CD4-positive, alpha-beta T cell treated with Interleukin-4 for 1 hour (primary cell): Measurements from ENCODE around the gene EXOC3L4.

Experiments used
- DNase-seq, 2 donors: peaks; one replicate each; pipeline ENCODE4 v3.0.0-alpha.2; 2020 to 2022

Gene EXOC3L4

GRCh38 chr14:103093856-103094405, 594 bp upstream of the EXOC3L4 start:
- DNase-seq = no peak

- DNase-seq = no peak
Observed at GRCh38 chr14:103095210-103095778, 769 bp downstream of the EXOC3L4 start.

GRCh38 chr14:103096387-103096786, 1.9 kb downstream of the EXOC3L4 start:
- no peak for DNase-seq

GRCh38 chr14:103097244-103097993, 2.9 kb downstream of the EXOC3L4 start:
- no peak for DNase-seq

- no peak for DNase-seq
Observed at GRCh38 chr14:103097994-103098957, 3.8 kb downstream of the EXOC3L4 start.

- no peak for DNase-seq
Observed at GRCh38 chr14:103099081-103099732, 4.7 kb downstream of the EXOC3L4 start.

GRCh38 chr14:103099733-103100280, 5.3 kb downstream of the EXOC3L4 start:
- no peak for DNase-seq

- DNase-seq = no peak
Observed at GRCh38 chr14:103100281-103101121, 6.0 kb downstream of the EXOC3L4 start.

GRCh38 chr14:103101257-103101962, 6.9 kb downstream of the EXOC3L4 start:
- no peak for DNase-seq

GRCh38 chr14:103101963-103102688, 7.6 kb downstream of the EXOC3L4 start:
- DNase-seq = no peak

GRCh38 chr14:103102689-103103260, 8.2 kb downstream of the EXOC3L4 start:
- no peak for DNase-seq

- no peak for DNase-seq
Observed at GRCh38 chr14:103103461-103104388, 9.2 kb downstream of the EXOC3L4 start.

GRCh38 chr14:103104389-103104653, 9.8 kb downstream of the EXOC3L4 start:
- DNase-seq = no peak

GRCh38 chr14:103104654-103105452, 10.3 kb downstream of the EXOC3L4 start:
- DNase-seq = peak; percentile 67 to 68

- no peak for DNase-seq
Observed at GRCh38 chr14:103105580-103106150, 11.1 kb downstream of the EXOC3L4 start.

- no peak for DNase-seq
Observed at GRCh38 chr14:103107455-103107854, 12.9 kb downstream of the EXOC3L4 start.
